Neural cell (in vitro differentiated cells): Measurements from ENCODE around the gene POLL. TPM values are rescaled to one million over a fixed set of nuclear protein-coding genes. Genes with fewer than 3 reads are reported as not detected.

Source experiments
- H2AFZ ChIP-seq: fragments of 200-600, 300-800 bp; sonication (generic), shearing (Covaris generic); 2 replicates; pipeline ENCODE4 v1.6.0; 2014; ENCODE audit warnings: low read depth, mild to moderate bottlenecking, antibody characterized with exemption, low read length, moderate library complexity
- H3F3A ChIP-seq: fragments of 200-600 bp; shearing (Covaris generic); 2 replicates; pipeline ENCODE4 v1.6.1; 2016; ENCODE audit warnings: mild to moderate bottlenecking, moderate library complexity, mixed read lengths, antibody characterized with exemption, low read length; ENCODE audit not compliant: insufficient read depth, poor library complexity, severe bottlenecking
- H3K27ac ChIP-seq: fragments of 200-600, 300-800 bp; sonication (generic), shearing (Covaris generic); 2 replicates; pipeline ENCODE4 v1.5.1; 2014; ENCODE audit warnings: mild to moderate bottlenecking, low read length, moderate library complexity
- H3K27me3 ChIP-seq: fragments of 300-800, 200-600 bp; sonication (generic), shearing (Covaris generic); 2 replicates; pipeline ENCODE4 v1.6.0; 2014; ENCODE audit warnings: mild to moderate bottlenecking, low read depth, low read length, moderate library complexity; ENCODE audit not compliant: insufficient read depth
- H3K36me3 ChIP-seq: fragments of 300-800, 200-600 bp; sonication (generic), shearing (Covaris generic); 2 replicates; pipeline ENCODE4 v1.5.1; 2014; ENCODE audit warnings: mild to moderate bottlenecking, antibody characterized with exemption, low read length, moderate library complexity; ENCODE audit not compliant: insufficient read depth
- H3K4me2 ChIP-seq: fragments of 300-800, 200-600 bp; sonication (generic), shearing (Covaris generic); 2 replicates; pipeline ENCODE4 v1.6.0; 2014; ENCODE audit warnings: mild to moderate bottlenecking, low read length
- H3K4me3 ChIP-seq: fragments of 300-800, 200-600 bp; sonication (generic), shearing (Covaris generic); 2 replicates; pipeline ENCODE4 v1.5.1; 2014; ENCODE audit warnings: mild to moderate bottlenecking, low read length, moderate library complexity
- H3K79me2 ChIP-seq: fragments of 200-600 bp; shearing (Covaris generic); replicated peaks from 2 replicates; pipeline ENCODE4 v1.6.0; 2014; ENCODE audit warnings: mild to moderate bottlenecking, low read length, moderate library complexity; ENCODE audit not compliant: insufficient read depth
- H3K9ac ChIP-seq: fragments of 300-800, 200-600 bp; sonication (generic), shearing (Covaris generic); 2 replicates; pipeline ENCODE4 v1.6.1; 2016; ENCODE audit warnings: mild to moderate bottlenecking, low read length, mixed read lengths
- H3K9me2 ChIP-seq: fragments of 200-600 bp; shearing (Covaris generic); 2 replicates; pipeline ENCODE4 v1.6.1; 2016; ENCODE audit warnings: mild to moderate bottlenecking, low read length, mixed read lengths; ENCODE audit not compliant: insufficient read depth
- H3K9me3 ChIP-seq: fragments of 200-600, 300-800 bp; sonication (generic), shearing (Covaris generic); 2 replicates; pipeline ENCODE4 v1.6.1; 2016; ENCODE audit warnings: mild to moderate bottlenecking, mixed run types, low read length, moderate library complexity, mixed read lengths
- H4K20me1 ChIP-seq: fragments of 200-600 bp; shearing (Covaris generic); 2 replicates; pipeline ENCODE4 v1.6.1; 2016; ENCODE audit warnings: mild to moderate bottlenecking, mixed run types; ENCODE audit not compliant: insufficient read depth
- EP300 ChIP-seq: fragments of 450-650 bp; conservative IDR thresholded peaks from 2 replicates; pipeline ENCODE4 v1.6.1; 2014; ENCODE audit warnings: antibody characterized with exemption, mild to moderate bottlenecking, moderate library complexity; ENCODE audit not compliant: poor library complexity, severe bottlenecking
- EZH2 ChIP-seq: fragments of 200-600, 300-800 bp; shearing (Covaris generic), sonication (generic); IDR thresholded peaks from 2 replicates; pipeline ENCODE4 v1.6.1; 2014; ENCODE audit warnings: antibody characterized with exemption, low read length, borderline replicate concordance, mild to moderate bottlenecking; ENCODE audit not compliant: insufficient read depth, poor library complexity, severe bottlenecking
- MXI1 ChIP-seq: fragments of 450-650 bp; conservative IDR thresholded peaks from 2 replicates; pipeline ENCODE4 v1.6.1; 2014; ENCODE audit warnings: antibody characterized with exemption, mild to moderate bottlenecking; ENCODE audit not compliant: poor library complexity, severe bottlenecking
- POLR2AphosphoS5 ChIP-seq: IDR thresholded peaks from 2 replicates; pipeline ENCODE4 v1.6.1; 2012
- RAD21 ChIP-seq: fragments of 450-650 bp; conservative IDR thresholded peaks from 2 replicates; pipeline ENCODE4 v1.6.1; 2014; ENCODE audit warnings: antibody characterized with exemption, mild to moderate bottlenecking, moderate library complexity
- SMC3 ChIP-seq: fragments of 450-650 bp; conservative IDR thresholded peaks from 2 replicates; pipeline ENCODE4 v1.6.1; 2014; ENCODE audit warnings: antibody characterized with exemption, mild to moderate bottlenecking, moderate library complexity; ENCODE audit not compliant: poor library complexity
- TAF1 ChIP-seq: IDR thresholded peaks from 2 replicates; pipeline ENCODE4 v1.6.1; 2012; ENCODE audit warnings: low read depth
- polyA plus RNA-seq: library from polyadenylated mRNA; depleted of rRNA; stranded (reverse); fragments of >200 nt; gene quantifications from 2 replicates; pipeline ENCODE4 v1.2.3, GENCODE V29; 2014
- TF ChIP-seq, protein P1 (sequence below): fragments of 450-650 bp; IDR thresholded peaks from 2 replicates; pipeline ENCODE4 v1.5.1; 2014; ENCODE audit warnings: antibody characterized with exemption, mild to moderate bottlenecking, moderate library complexity; ENCODE audit not compliant: poor library complexity, severe bottlenecking
- TF ChIP-seq, protein P2 (sequence below): IDR thresholded peaks from 2 replicates; pipeline ENCODE4 v1.6.1; 2012; ENCODE audit warnings: borderline replicate concordance

POLL gene
- polyA plus RNA-seq, 1 donor from 2014 or later = 23.0 TPM

DNA sequence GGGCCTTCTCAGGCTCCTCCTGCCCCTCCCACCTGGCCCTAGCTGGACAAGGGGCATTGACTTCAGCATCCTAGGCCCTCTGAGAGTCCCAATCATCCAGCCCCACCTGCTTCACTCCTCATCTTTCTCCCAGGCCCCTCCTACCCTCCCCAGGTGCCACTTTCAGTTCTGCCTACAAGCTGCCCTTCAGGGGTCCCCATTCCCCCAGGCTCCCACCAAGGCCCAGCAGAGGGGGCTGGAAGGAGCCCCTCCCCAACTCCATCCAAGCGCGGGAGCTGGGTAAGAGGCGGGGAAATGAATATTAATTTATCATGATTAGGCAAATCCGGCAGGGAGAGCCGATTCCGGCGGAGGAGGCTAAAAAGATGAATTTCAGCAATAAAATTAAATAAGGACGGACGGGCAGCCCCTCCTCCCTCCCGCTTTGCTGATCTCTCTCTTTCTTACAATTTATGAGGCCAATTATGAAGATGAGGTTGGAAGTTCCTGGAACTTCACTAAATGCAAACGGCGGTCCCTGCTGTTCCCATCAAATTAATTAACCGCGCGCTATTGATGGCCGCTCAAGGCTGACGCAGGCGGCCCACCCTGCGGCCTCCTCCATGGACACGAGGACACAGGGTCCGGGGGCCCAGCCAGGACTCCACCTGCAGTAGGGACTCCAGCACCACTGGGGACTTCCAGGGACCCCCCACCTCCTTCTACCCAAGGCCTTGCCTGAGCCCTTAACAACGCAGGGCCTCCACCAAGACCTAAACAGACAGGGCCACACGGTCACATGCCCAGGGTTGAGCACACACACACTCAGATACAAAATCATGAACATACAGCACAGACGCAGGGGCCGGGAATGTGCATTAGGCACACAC lies 13.9 kb downstream of the POLL start:
- H3F3A ChIP-seq = no peaks in the 10 kb centered on the region
- peaks cover 13% of the 10 kb centered on the region for H3K27me3 ChIP-seq
- H3K9me2 ChIP-seq = no peaks in the 10 kb centered on the region
- no peak overlapping the region for H3K9ac ChIP-seq
- TF ChIP-seq, protein P1, sequence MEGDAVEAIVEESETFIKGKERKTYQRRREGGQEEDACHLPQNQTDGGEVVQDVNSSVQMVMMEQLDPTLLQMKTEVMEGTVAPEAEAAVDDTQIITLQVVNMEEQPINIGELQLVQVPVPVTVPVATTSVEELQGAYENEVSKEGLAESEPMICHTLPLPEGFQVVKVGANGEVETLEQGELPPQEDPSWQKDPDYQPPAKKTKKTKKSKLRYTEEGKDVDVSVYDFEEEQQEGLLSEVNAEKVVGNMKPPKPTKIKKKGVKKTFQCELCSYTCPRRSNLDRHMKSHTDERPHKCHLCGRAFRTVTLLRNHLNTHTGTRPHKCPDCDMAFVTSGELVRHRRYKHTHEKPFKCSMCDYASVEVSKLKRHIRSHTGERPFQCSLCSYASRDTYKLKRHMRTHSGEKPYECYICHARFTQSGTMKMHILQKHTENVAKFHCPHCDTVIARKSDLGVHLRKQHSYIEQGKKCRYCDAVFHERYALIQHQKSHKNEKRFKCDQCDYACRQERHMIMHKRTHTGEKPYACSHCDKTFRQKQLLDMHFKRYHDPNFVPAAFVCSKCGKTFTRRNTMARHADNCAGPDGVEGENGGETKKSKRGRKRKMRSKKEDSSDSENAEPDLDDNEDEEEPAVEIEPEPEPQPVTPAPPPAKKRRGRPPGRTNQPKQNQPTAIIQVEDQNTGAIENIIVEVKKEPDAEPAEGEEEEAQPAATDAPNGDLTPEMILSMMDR = no peak
- no peak for TF ChIP-seq MXI1
- TF ChIP-seq SMC3 = no peak
- no peak for TF ChIP-seq EP300
- TF ChIP-seq, protein P2, sequence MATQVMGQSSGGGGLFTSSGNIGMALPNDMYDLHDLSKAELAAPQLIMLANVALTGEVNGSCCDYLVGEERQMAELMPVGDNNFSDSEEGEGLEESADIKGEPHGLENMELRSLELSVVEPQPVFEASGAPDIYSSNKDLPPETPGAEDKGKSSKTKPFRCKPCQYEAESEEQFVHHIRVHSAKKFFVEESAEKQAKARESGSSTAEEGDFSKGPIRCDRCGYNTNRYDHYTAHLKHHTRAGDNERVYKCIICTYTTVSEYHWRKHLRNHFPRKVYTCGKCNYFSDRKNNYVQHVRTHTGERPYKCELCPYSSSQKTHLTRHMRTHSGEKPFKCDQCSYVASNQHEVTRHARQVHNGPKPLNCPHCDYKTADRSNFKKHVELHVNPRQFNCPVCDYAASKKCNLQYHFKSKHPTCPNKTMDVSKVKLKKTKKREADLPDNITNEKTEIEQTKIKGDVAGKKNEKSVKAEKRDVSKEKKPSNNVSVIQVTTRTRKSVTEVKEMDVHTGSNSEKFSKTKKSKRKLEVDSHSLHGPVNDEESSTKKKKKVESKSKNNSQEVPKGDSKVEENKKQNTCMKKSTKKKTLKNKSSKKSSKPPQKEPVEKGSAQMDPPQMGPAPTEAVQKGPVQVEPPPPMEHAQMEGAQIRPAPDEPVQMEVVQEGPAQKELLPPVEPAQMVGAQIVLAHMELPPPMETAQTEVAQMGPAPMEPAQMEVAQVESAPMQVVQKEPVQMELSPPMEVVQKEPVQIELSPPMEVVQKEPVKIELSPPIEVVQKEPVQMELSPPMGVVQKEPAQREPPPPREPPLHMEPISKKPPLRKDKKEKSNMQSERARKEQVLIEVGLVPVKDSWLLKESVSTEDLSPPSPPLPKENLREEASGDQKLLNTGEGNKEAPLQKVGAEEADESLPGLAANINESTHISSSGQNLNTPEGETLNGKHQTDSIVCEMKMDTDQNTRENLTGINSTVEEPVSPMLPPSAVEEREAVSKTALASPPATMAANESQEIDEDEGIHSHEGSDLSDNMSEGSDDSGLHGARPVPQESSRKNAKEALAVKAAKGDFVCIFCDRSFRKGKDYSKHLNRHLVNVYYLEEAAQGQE = no peak
- TF ChIP-seq RAD21 = no peak
- no peak for TF ChIP-seq EZH2
- no peak for TF ChIP-seq TAF1
- no peak overlapping the region for H3K27ac ChIP-seq
- no peak overlapping the region for H3K4me2 ChIP-seq
- no peaks in the 10 kb centered on the region for H3K9me3 ChIP-seq
- H3K79me2 ChIP-seq = no peaks in the 10 kb centered on the region
- H3K4me3 ChIP-seq = no peak overlapping the region
- no peak overlapping the region for H2AFZ ChIP-seq
- no peaks in the 10 kb centered on the region for H4K20me1 ChIP-seq
- H3K36me3 ChIP-seq = no peaks in the 10 kb centered on the region

DNA sequence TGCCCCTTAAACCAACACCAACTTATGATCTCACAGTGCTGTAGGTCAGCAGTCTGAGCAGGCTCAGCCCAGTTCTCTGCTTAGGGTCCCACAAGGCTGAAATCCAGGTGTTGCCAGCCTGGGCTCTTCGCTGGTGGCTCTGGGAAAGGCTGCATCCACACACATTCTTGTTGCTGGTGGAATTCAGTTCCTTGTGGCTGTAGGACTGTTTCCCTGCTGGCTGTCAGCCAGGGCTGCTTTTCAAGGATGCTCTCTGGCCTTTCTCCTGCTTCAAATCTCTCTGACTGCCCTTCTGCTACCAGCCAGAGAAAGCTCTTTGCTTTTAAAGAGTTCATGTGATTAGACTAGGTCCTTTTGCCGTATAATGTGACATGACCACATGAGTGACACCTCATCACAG lies 15.3 kb downstream of the POLL start:
- Histone ChIP-seq H3K4me3 (no peak overlapping the region), H3K9me2 (no peaks in the 10 kb centered on the region), H2AFZ (no peak overlapping the region), H3K27ac (no peak overlapping the region), H3F3A (no peaks in the 10 kb centered on the region), H3K9ac (no peak overlapping the region), H4K20me1 (no peaks in the 10 kb centered on the region), H3K79me2 (no peaks in the 10 kb centered on the region), H3K4me2 (no peak overlapping the region), H3K27me3 (peaks cover 22% of the 10 kb centered on the region), H3K9me3 (no peaks in the 10 kb centered on the region), H3K36me3 (no peaks in the 10 kb centered on the region)
- no peak for TF ChIP-seq RAD21
- TF ChIP-seq MXI1 = no peak
- no peak for TF ChIP-seq EZH2
- no peak for TF ChIP-seq POLR2AphosphoS5
- TF ChIP-seq, protein P2 = no peak
- no peak for TF ChIP-seq TAF1
- TF ChIP-seq, protein P1 = no peak
- no peak for TF ChIP-seq SMC3
- TF ChIP-seq EP300 = no peak
